ENCODE data around the gene CES2. TPM values are rescaled to one million over a fixed set of nuclear protein-coding genes. Genes with fewer than 3 reads are reported as not detected.

The CES2 gene
- polyA plus RNA-seq, 3 donors from 2014 or later: 13.8 to 26.2 (median 19.5) TPM

GRCh38 chr16:66917741-66918140, 17.6 kb upstream of the CES2 start:
- H3K36me3 Mint-ChIP-seq: no peaks in the 10 kb centered on the region
- no peaks in the 10 kb centered on the region for H3K4me1 Mint-ChIP-seq
- H3K4me3 Mint-ChIP-seq: no peak overlapping the region
- H3K27ac Mint-ChIP-seq: no peak overlapping the region
- H3K9me3 Mint-ChIP-seq: peaks cover 0 to 1% (median 0%) of the 10 kb centered on the region in 6 donors
- peaks cover 3 to 9% (median 8%) of the 10 kb centered on the region in 3 donors for H3K27me3 Mint-ChIP-seq (ENCODE audit: low read depth in 3 of 3)
- no peak for DNase-seq

- Mint-ChIP-seq H3K9me3 (peaks cover 0 to 1% (median 0%) of the 10 kb centered on the region in 6 donors), H3K4me1 (no peaks in the 10 kb centered on the region), H3K27ac (no peak overlapping the region), H3K4me3 (no peak overlapping the region), H3K36me3 (no peaks in the 10 kb centered on the region), H3K27me3 (ENCODE audit: low read depth in 3 of 3) (peaks cover 0 to 9% (median 9%) of the 10 kb centered on the region in 3 donors)
- DNase-seq: no peak
These were observed 17.0 kb upstream of the CES2 start for GRCh38 chr16:66918355-66918754.

- Mint-ChIP-seq H3K27ac (no peak within 1 kb of the TSS), H3K9me3 (peaks cover 0 to 1% (median 0%) of the 10 kb centered on the region in 6 donors), H3K4me3 (no peak within 1 kb of the TSS), H3K27me3 (ENCODE audit: low read depth in 3 of 3) (peaks cover 0 to 12% (median 10%) of the 10 kb centered on the region in 3 donors), H3K4me1 (peaks cover 0 to under 1% of the 10 kb centered on the region in 2 donors), H3K36me3 (no peaks in the 10 kb centered on the region)
- DNase-seq: no peak
These were observed 16.3 kb upstream of the CES2 start, which contains the start of gene CDH16 for GRCh38 chr16:66918803-66919568. Gene CDH16 (minus strand): TSS chr16:66918885. CDS start chr16:66918065, 820 bp downstream.

- H3K9me3 Mint-ChIP-seq: peaks cover 0 to 1% (median 0%) of the 10 kb centered on the region in 6 donors
- no peak overlapping the region for H3K27ac Mint-ChIP-seq
- peaks cover 0 to 12% (median 10%) of the 10 kb centered on the region in 3 donors for H3K27me3 Mint-ChIP-seq (ENCODE audit: low read depth in 3 of 3)
- H3K36me3 Mint-ChIP-seq: no peaks in the 10 kb centered on the region
- no peak overlapping the region for H3K4me3 Mint-ChIP-seq
- H3K4me1 Mint-ChIP-seq: peaks cover 0 to 4% of the 10 kb centered on the region in 2 donors
- no peak for DNase-seq
These were observed 15.6 kb upstream of the CES2 start for GRCh38 chr16:66919569-66920298.

- peaks cover 0 to 12% (median 10%) of the 10 kb centered on the region in 3 donors for H3K27me3 Mint-ChIP-seq (ENCODE audit: low read depth in 3 of 3)
- peaks cover 0 to 1% (median 0%) of the 10 kb centered on the region in 6 donors for H3K9me3 Mint-ChIP-seq
- no peak overlapping the region for H3K4me3 Mint-ChIP-seq
- H3K4me1 Mint-ChIP-seq: peaks cover 0 to 4% of the 10 kb centered on the region in 2 donors
- H3K27ac Mint-ChIP-seq: no peak overlapping the region
- no peak for DNase-seq
- H3K36me3 Mint-ChIP-seq: no peaks in the 10 kb centered on the region
These were observed 15.1 kb upstream of the CES2 start for GRCh38 chr16:66920299-66920590.

GRCh38 chr16:66920924-66921680, 14.2 kb upstream of the CES2 start:
- Mint-ChIP-seq H3K36me3 (no peaks in the 10 kb centered on the region), H3K27ac (no peak overlapping the region)

GRCh38 chr16:66921729-66922450, 13.4 kb upstream of the CES2 start:
- Mint-ChIP-seq H3K4me1 (peaks cover 0 to 8% of the 10 kb centered on the region in 2 donors), H3K4me3 (no peak overlapping the region), H3K9me3 (no peaks in the 10 kb centered on the region), H3K27me3 (ENCODE audit: low read depth in 3 of 3) (peaks cover 1 to 15% (median 12%) of the 10 kb centered on the region in 3 donors), H3K36me3 (no peaks in the 10 kb centered on the region), H3K27ac (no peak overlapping the region)
- DNase-seq: no peak

More at GRCh38 chr16:66920924-66921680, 14.2 kb upstream of the CES2 start:
- Mint-ChIP-seq H3K4me3 (no peak overlapping the region), H3K9me3 (no peaks in the 10 kb centered on the region), H3K27me3 (ENCODE audit: low read depth in 3 of 3) (peaks cover 1 to 17% (median 12%) of the 10 kb centered on the region in 3 donors), H3K4me1 (peaks cover 0 to 8% of the 10 kb centered on the region in 2 donors)
- DNase-seq: no peak

- Mint-ChIP-seq H3K9me3 (no peaks in the 10 kb centered on the region), H3K4me3 (peak overlapping the region in 1 of 5 donors; percentile 36), H3K4me1 (peaks cover 0 to 8% of the 10 kb centered on the region in 2 donors), H3K27ac (no peak overlapping the region), H3K27me3 (ENCODE audit: low read depth in 3 of 3) (peaks cover 1 to 16% (median 12%) of the 10 kb centered on the region in 3 donors), H3K36me3 (no peaks in the 10 kb centered on the region)
- no peak for DNase-seq
These were observed 12.0 kb upstream of the CES2 start for GRCh38 chr16:66923247-66923731.

- peaks cover 0 to 8% of the 10 kb centered on the region in 2 donors for H3K4me1 Mint-ChIP-seq
- H3K27me3 Mint-ChIP-seq (ENCODE audit: low read depth in 3 of 3): peaks cover 1 to 16% (median 12%) of the 10 kb centered on the region in 3 donors
- no peak for DNase-seq
- H3K27ac Mint-ChIP-seq: no peak overlapping the region
- H3K4me3 Mint-ChIP-seq: peak overlapping the region in 1 of 5 donors; percentile 4
- no peaks in the 10 kb centered on the region for H3K36me3 Mint-ChIP-seq
- H3K9me3 Mint-ChIP-seq: no peaks in the 10 kb centered on the region
These were observed 11.4 kb upstream of the CES2 start for GRCh38 chr16:66923866-66924265.

- no peaks in the 10 kb centered on the region for H3K9me3 Mint-ChIP-seq
- DNase-seq: peak; percentile 47 to 61 (median 54)
- H3K36me3 Mint-ChIP-seq: no peaks in the 10 kb centered on the region
- H3K27me3 Mint-ChIP-seq (ENCODE audit: low read depth in 3 of 3): peaks cover 1 to 16% (median 9%) of the 10 kb centered on the region in 3 donors
- peak overlapping the region; percentile 55 to 81 (median 67) for H3K4me3 Mint-ChIP-seq
- H3K27ac Mint-ChIP-seq: peak overlapping the region in 1 of 6 donors; percentile 34
- H3K4me1 Mint-ChIP-seq: peaks cover 0 to 11% of the 10 kb centered on the region in 2 donors
These were observed 10.6 kb upstream of the CES2 start for GRCh38 chr16:66924527-66925321.

- Mint-ChIP-seq H3K9me3 (no peaks in the 10 kb centered on the region), H3K27me3 (ENCODE audit: low read depth in 3 of 3) (peaks cover 1 to 16% (median 9%) of the 10 kb centered on the region in 3 donors), H3K4me1 (peaks cover 0 to 12% of the 10 kb centered on the region in 2 donors), H3K27ac (peak within 1 kb of the TSS in 2 of 6 donors; percentile 40 to 53), H3K36me3 (no peaks in the 10 kb centered on the region), H3K4me3 (peak within 1 kb of the TSS; percentile 71 to 85 (median 79))
- DNase-seq: peak; percentile 18 to 48 (median 32)
These were observed 9.9 kb upstream of the CES2 start, which contains the start of gene RRAD for GRCh38 chr16:66925322-66925840. Gene RRAD (minus strand): TSS chr16:66925535. CDS start chr16:66925179, 356 bp downstream.

Data from immature natural killer cell (primary cell).